Activated CD4-positive, CD25-positive, alpha-beta regulatory T cell treated with anti-CD3 and anti-CD28 coated beads, Interleukin-2, amount 50 U/mL, for 16 hours (primary cell): Measurements from ENCODE around the gene ATRNL1.

Experiments
- DNase-seq: peaks from one replicate; pipeline ENCODE4 v3.0.0-alpha.2; 2020; ENCODE audit warnings: low read depth, low spot score

The ATRNL1 gene

GRCh38 chr10:115981081-115981480 lies 887.9 kb downstream of the ATRNL1 start:
- DNase-seq, result no peak

GRCh38 chr10:115982076-115982475 lies 888.9 kb downstream of the ATRNL1 start:
- DNase-seq, result no peak

GRCh38 chr10:115982526-115982925 lies 889.4 kb downstream of the ATRNL1 start:
- DNase-seq, result no peak

- no peak for DNase-seq
Measured at GRCh38 chr10:115985786-115986185, 892.6 kb downstream of the ATRNL1 start.

GRCh38 chr10:115988380-115988779 lies 895.2 kb downstream of the ATRNL1 start:
- DNase-seq, result no peak

- DNase-seq, result no peak
Measured at GRCh38 chr10:115989621-115990020, 896.5 kb downstream of the ATRNL1 start.

- no peak for DNase-seq
Measured at GRCh38 chr10:115992236-115992986, 899.2 kb downstream of the ATRNL1 start.

- DNase-seq, result no peak
Measured at GRCh38 chr10:115996031-115996430, 902.9 kb downstream of the ATRNL1 start.

- DNase-seq, result no peak
Measured at GRCh38 chr10:115998301-115998700, 905.1 kb downstream of the ATRNL1 start.
